HEK293 (cell line): ENCODE results near the gene PCBP3.

ENCODE experiments used
- CTCF ChIP-seq: fragments of 450-650 bp; formaldehyde crosslinking; IDR thresholded peaks from 2 replicates; pipeline ENCODE4 v1.5.1; 2016; ENCODE audit warnings: missing biosample characterization, missing genetic modification characterization
- ELK4 ChIP-seq: IDR thresholded peaks from 2 replicates; pipeline ENCODE4 v1.6.1; 2011; ENCODE audit warnings: mild to moderate bottlenecking, low read depth, low read length, borderline replicate concordance
- KLF9 ChIP-seq: fragments of 450-650 bp; formaldehyde crosslinking; IDR thresholded peaks from 2 replicates; pipeline ENCODE4 v1.5.1; 2016; ENCODE audit warnings: missing biosample characterization, missing genetic modification characterization, low read depth
- RBAK ChIP-seq: fragments of 450-650 bp; formaldehyde crosslinking; IDR thresholded peaks from 2 replicates; pipeline ENCODE4 v1.5.1; 2016; ENCODE audit warnings: missing biosample characterization, missing genetic modification characterization
- ZBTB8A ChIP-seq: fragments of 450-650 bp; formaldehyde crosslinking; IDR thresholded peaks from 2 replicates; pipeline ENCODE4 v1.5.1; 2016; ENCODE audit warnings: missing biosample characterization, missing genetic modification characterization
- ZNF140 ChIP-seq: fragments of 450-650 bp; formaldehyde crosslinking; IDR thresholded peaks from 2 replicates; pipeline ENCODE4 v1.5.1; 2016; ENCODE audit warnings: missing biosample characterization, missing genetic modification characterization
- ZNF18 ChIP-seq: fragments of 450-650 bp; formaldehyde crosslinking; IDR thresholded peaks from 2 replicates; pipeline ENCODE4 v1.5.1; 2016; ENCODE audit warnings: missing biosample characterization, missing genetic modification characterization
- ZNF274 ChIP-seq, 2 experiments: fragments of 200-500 bp in 1 of 2; fragments of 450-650 bp in 1 of 2; sonication (Bioruptor generic) in 1 of 2; formaldehyde crosslinking in 1 of 2; IDR thresholded peaks; 2 replicates each; pipeline versions ENCODE4 v1.5.1 to v1.6.1; 2014 to 2016; ENCODE audit warnings: borderline replicate concordance in 1 of 2, inconsistent platforms in 1 of 2, low read length in 1 of 2, missing biosample characterization in 1 of 2, missing genetic modification characterization in 1 of 2
- ZNF292 ChIP-seq: fragments of 450-650 bp; formaldehyde crosslinking; IDR thresholded peaks from 2 replicates; pipeline ENCODE4 v1.5.1; 2016; ENCODE audit warnings: low read depth, missing biosample characterization, missing genetic modification characterization, borderline replicate concordance
- ZNF768 ChIP-seq: fragments of 450-650 bp; formaldehyde crosslinking; IDR thresholded peaks from 2 replicates; pipeline ENCODE4 v1.5.1; 2018; ENCODE audit warnings: missing biosample characterization, mild to moderate bottlenecking, missing genetic modification characterization
- ZNF792 ChIP-seq: fragments of 450-650 bp; formaldehyde crosslinking; IDR thresholded peaks from 2 replicates; pipeline ENCODE4 v1.5.1; 2016; ENCODE audit warnings: missing biosample characterization, missing genetic modification characterization
- ZSCAN18 ChIP-seq: fragments of 450-650 bp; formaldehyde crosslinking; IDR thresholded peaks from 2 replicates; pipeline ENCODE4 v1.5.1; 2016; ENCODE audit warnings: missing biosample characterization, missing genetic modification characterization

- TF ChIP-seq CTCF (tag by site-specific recombination) = no peak
- no peak for TF ChIP-seq ZNF274 (IDR thresholded peaks at IDR 0.05; ENCODE audit: low read length)
- TF ChIP-seq ZNF274 (tag by site-specific recombination; IDR thresholded peaks at IDR 0.05; ENCODE audit: borderline replicate concordance) = no peak
- TF ChIP-seq ZNF792 (tag by site-specific recombination) = no peak
- no peak for TF ChIP-seq KLF9 (tag by site-specific recombination)
- TF ChIP-seq ZNF768 = no peak
- no peak for TF ChIP-seq ELK4
- TF ChIP-seq RBAK = no peak
- TF ChIP-seq ZSCAN18 (tag by site-specific recombination) = no peak
- TF ChIP-seq ZNF18 (tag by site-specific recombination) = no peak
- TF ChIP-seq ZNF292 (tag by site-specific recombination) = no peak
- TF ChIP-seq ZBTB8A (tag by site-specific recombination) = no peak
- no peak for TF ChIP-seq ZNF140 (tag by site-specific recombination)
These were observed 249.6 kb downstream of the PCBP3 start for GRCh38 chr21:45892916-45893739.
